ENCODE data around the gene GPR18. TPM values are rescaled to one million over a fixed set of nuclear protein-coding genes. Genes with fewer than 3 reads are reported as not detected.

The GPR18 gene
- total RNA-seq, 2 experiments from 2014 or later: 16.2 to 16.6 TPM

DNA sequence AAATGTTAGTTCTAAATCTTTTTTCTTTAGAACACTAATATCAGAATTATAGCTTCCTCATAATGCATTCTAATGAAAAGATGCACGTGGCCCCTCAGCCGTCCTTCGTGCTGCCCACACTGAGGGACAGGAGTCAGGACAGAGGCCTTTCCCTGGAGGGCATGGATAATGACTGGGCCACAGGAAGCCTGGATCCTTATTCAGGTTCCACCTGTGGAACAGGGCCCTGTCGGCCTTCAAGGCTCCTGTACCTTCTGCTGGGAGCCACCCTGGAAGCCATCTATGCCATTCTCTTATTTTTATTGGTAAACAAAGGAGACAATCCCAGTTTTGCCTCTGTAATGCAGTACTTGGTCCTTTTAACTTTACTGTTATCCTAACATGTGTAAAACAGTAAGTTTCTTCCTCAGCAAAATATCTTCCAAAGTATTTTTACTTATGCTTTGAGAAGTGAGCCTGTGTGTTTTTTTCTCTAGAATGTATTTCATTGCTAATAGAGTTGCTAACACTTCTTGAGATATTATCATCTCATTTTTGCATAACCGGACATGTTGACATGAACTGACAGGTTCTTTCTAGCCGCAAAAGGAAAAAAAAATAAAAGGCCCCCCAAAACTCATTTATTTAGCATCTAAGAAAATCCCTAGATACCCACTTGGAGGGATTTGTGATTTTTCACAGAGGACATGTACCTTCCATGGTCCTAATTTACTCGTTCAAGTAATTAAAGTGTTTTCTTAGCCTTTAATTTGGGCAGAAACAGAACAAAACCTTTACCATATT lies 43.1 kb upstream of the GPR18 start:
- peaks cover 80% of the 10 kb centered on the region for H3K4me1 Mint-ChIP-seq (ENCODE audit: low read depth)
- H3K9me3 Mint-ChIP-seq (ENCODE audit: insufficient read depth): no peaks in the 10 kb centered on the region
- ATAC-seq (no peak), DNase-seq (no peak)
- H3K36me3 Mint-ChIP-seq (ENCODE audit: low read depth): peaks cover 40% of the 10 kb centered on the region
- no peak overlapping the region for H3K27ac Mint-ChIP-seq
- POLR2A ChIA-PET: no interaction called here
- H3K4me3 Mint-ChIP-seq: peak overlapping the region; percentile 3
- H3K27me3 Mint-ChIP-seq (ENCODE audit: low read depth): no peaks in the 10 kb centered on the region
- CTCF ChIA-PET: interaction anchor here (1.2 to 1.9 kb wide), 3 partner anchors 26 to 51 kb away, joined by 3 to 10 read pairs (median 4); no protein-coding TSS in a partner anchor

DNA sequence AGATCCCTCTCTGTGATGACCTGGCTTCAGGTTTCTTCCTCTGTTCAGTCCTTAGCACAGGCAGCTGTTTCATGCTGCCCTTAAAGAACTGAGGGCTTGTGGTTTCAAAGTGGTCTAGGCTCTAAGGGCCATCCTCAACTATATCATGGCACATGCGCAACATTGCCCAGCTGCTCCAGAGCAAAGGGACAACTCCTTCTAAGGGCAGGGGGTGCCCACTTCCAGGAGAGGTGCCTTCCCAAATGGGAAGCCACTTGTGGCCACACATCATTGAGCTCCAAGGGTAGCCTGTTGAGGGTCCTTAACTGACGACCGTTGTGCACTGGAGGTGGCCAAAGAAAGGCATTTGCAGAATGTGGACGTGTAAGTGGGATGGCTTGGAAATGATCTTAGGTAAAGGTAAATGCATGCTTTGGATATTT lies 41.8 kb upstream of the GPR18 start:
- CTCF ChIA-PET: interaction anchor here (0.8 to 4.4 kb wide), 5 partner anchors 11 to 38 kb away, joined by 3 to 17 read pairs (median 3); no protein-coding TSS in a partner anchor
- no peak for DNase-seq
- peaks cover 82% of the 10 kb centered on the region for H3K4me1 Mint-ChIP-seq (ENCODE audit: low read depth)
- no peaks in the 10 kb centered on the region for H3K9me3 Mint-ChIP-seq (ENCODE audit: insufficient read depth)
- POLR2A ChIA-PET: interaction anchor here (1.4 kb wide), 1 partner anchor 23 kb away, joined by 4 read pairs; no protein-coding TSS in a partner anchor
- ATAC-seq: no peak
- H3K27ac Mint-ChIP-seq: no peak overlapping the region
- no peak overlapping the region for H3K4me3 Mint-ChIP-seq
- peaks cover 45% of the 10 kb centered on the region for H3K36me3 Mint-ChIP-seq (ENCODE audit: low read depth)
- no peaks in the 10 kb centered on the region for H3K27me3 Mint-ChIP-seq (ENCODE audit: low read depth)

GRCh38 chr13:99299256-99299919 lies 41.2 kb upstream of the GPR18 start:
- no peak overlapping the region for H3K27ac Mint-ChIP-seq
- ChIA-PET CTCF (interaction anchor here (0.8 to 4.4 kb wide), 6 partner anchors 10 to 137 kb away, joined by 3 to 17 read pairs (median 4); no protein-coding TSS in a partner anchor), POLR2A (interaction anchor here (0.9 to 1.4 kb wide), 2 partner anchors 23 to 53 kb away, joined by 4 read pairs; no protein-coding TSS in a partner anchor)
- peaks cover 79% of the 10 kb centered on the region for H3K4me1 Mint-ChIP-seq (ENCODE audit: low read depth)
- H3K4me3 Mint-ChIP-seq: no peak overlapping the region
- ATAC-seq (no peak), DNase-seq (no peak)
- no peaks in the 10 kb centered on the region for H3K27me3 Mint-ChIP-seq (ENCODE audit: low read depth)
- H3K9me3 Mint-ChIP-seq (ENCODE audit: insufficient read depth): no peaks in the 10 kb centered on the region
- H3K36me3 Mint-ChIP-seq (ENCODE audit: low read depth): peaks cover 46% of the 10 kb centered on the region

GRCh38 chr13:99298056-99298455 lies 39.9 kb upstream of the GPR18 start:
- Mint-ChIP-seq H3K27ac (peak overlapping the region; percentile 20), H3K4me1 (ENCODE audit: low read depth) (peaks cover 74% of the 10 kb centered on the region), H3K9me3 (ENCODE audit: insufficient read depth) (no peaks in the 10 kb centered on the region), H3K4me3 (no peak overlapping the region), H3K36me3 (ENCODE audit: low read depth) (peaks cover 47% of the 10 kb centered on the region), H3K27me3 (ENCODE audit: low read depth) (no peaks in the 10 kb centered on the region)
- DNase-seq (no peak), ATAC-seq (no peak)
- ChIA-PET CTCF (interaction anchor here (1.1 to 4.4 kb wide), 13 partner anchors 9 to 359 kb away, joined by 3 to 17 read pairs (median 5); partner anchors contain the start of gene GPR183), POLR2A (interaction anchor here (0.9 to 2.0 kb wide), 2 partner anchors 9 to 83 kb away, joined by 4 to 5 read pairs; no protein-coding TSS in a partner anchor)

DNA sequence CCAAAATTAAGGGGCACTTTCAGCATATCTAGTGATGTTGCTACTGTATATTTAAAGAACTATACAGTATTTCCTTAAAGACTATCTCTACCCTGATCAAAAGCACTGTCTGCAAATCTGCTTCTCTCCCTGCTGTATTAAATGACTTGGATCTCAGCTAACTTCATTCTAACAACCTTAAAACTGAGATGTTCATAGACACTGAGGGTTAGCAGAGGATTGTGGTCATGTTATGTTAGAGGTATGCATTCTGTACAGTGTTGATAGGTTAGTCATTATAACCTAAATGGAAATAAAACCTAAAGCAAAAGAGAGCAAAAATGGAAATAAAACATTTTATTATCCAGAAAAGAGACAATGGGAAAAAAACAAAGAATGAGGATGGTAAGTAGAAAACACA lies 39.2 kb upstream of the GPR18 start:
- ChIA-PET CTCF (interaction anchor here (0.7 to 4.4 kb wide), 19 partner anchors 8 to 359 kb away, joined by 3 to 17 read pairs (median 5); partner anchors contain the start of gene GPR183), POLR2A (interaction anchor here (2.0 kb wide), 1 partner anchor 9 kb away, joined by 4 read pairs; no protein-coding TSS in a partner anchor)
- H3K4me3 Mint-ChIP-seq: peak overlapping the region; percentile 77
- peaks cover 71% of the 10 kb centered on the region for H3K4me1 Mint-ChIP-seq (ENCODE audit: low read depth)
- H3K27ac Mint-ChIP-seq: peak overlapping the region; percentile 48
- ATAC-seq: peak; percentile 50
- H3K27me3 Mint-ChIP-seq (ENCODE audit: low read depth): no peaks in the 10 kb centered on the region
- no peaks in the 10 kb centered on the region for H3K9me3 Mint-ChIP-seq (ENCODE audit: insufficient read depth)
- H3K36me3 Mint-ChIP-seq (ENCODE audit: low read depth): peaks cover 51% of the 10 kb centered on the region
- no peak for DNase-seq

GRCh38 chr13:99296398-99296797 lies 38.2 kb upstream of the GPR18 start:
- ChIA-PET CTCF (interaction anchor here (0.7 to 4.4 kb wide), 12 partner anchors 8 to 360 kb away, joined by 3 to 17 read pairs (median 4); no protein-coding TSS in a partner anchor), POLR2A (interaction anchor here (0.6 to 2.0 kb wide), 3 partner anchors 8 to 138 kb away, joined by 3 to 4 read pairs (median 3); no protein-coding TSS in a partner anchor)
- ATAC-seq: peak; percentile 73
- peak overlapping the region; percentile 97 for H3K27ac Mint-ChIP-seq
- DNase-seq: no peak
- H3K27me3 Mint-ChIP-seq (ENCODE audit: low read depth): no peaks in the 10 kb centered on the region
- H3K9me3 Mint-ChIP-seq (ENCODE audit: insufficient read depth): no peaks in the 10 kb centered on the region
- peak overlapping the region; percentile 77 for H3K4me3 Mint-ChIP-seq
- H3K4me1 Mint-ChIP-seq (ENCODE audit: low read depth): peaks cover 65% of the 10 kb centered on the region
- H3K36me3 Mint-ChIP-seq (ENCODE audit: low read depth): peaks cover 48% of the 10 kb centered on the region

DNA sequence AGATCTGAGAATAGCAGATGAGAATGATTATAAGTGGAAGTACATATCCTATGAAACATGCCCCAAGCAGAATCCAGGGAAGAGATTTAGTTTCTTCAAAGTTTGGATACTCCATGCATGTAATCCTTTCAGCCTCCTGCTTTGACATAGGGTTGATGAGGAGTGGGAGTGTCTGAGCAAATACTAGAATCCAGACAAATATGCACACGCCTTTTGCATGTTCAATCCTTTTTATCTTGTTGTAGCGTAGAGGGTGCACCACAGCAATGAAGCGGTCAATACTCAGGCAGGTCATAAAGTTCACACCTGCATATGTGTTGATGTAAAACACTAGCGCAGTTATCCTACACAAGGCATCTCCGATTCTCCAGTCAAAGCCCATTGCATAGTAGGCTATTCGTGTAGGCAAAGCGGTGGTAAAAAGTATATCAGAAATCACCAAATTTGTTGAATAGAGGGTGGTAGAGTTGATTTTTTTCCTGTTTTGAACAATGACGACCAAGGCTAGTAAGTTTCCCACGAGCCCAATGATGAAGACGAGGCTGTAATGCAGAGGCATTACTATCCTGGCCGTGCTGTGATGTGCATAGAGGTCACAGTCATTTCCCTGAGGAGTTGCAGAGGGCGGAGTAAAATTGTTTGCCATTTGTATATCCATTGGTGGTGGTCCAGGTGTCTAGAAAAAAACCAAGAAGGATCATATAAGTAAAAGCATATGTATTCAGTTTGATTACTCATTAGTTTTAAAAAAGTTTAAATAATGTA lies 37.5 kb upstream of the GPR18 start:
- CTCF ChIA-PET: interaction anchor here (1.4 to 4.4 kb wide), 6 partner anchors 19 to 119 kb away, joined by 4 to 17 read pairs (median 6); no protein-coding TSS in a partner anchor
- DNase-seq (no peak), ATAC-seq (no peak)
- POLR2A ChIA-PET: interaction anchor here (0.6 to 1.0 kb wide), 3 partner anchors 19 to 138 kb away, joined by 3 read pairs; no protein-coding TSS in a partner anchor
- H3K4me3 Mint-ChIP-seq: peak overlapping the region; percentile 19
- peak overlapping the region; percentile 60 for H3K27ac Mint-ChIP-seq
- peaks cover 69% of the 10 kb centered on the region for H3K4me1 Mint-ChIP-seq (ENCODE audit: low read depth)
- H3K27me3 Mint-ChIP-seq (ENCODE audit: low read depth): no peaks in the 10 kb centered on the region
- H3K36me3 Mint-ChIP-seq (ENCODE audit: low read depth): peaks cover 55% of the 10 kb centered on the region
- no peaks in the 10 kb centered on the region for H3K9me3 Mint-ChIP-seq (ENCODE audit: insufficient read depth)

DNA sequence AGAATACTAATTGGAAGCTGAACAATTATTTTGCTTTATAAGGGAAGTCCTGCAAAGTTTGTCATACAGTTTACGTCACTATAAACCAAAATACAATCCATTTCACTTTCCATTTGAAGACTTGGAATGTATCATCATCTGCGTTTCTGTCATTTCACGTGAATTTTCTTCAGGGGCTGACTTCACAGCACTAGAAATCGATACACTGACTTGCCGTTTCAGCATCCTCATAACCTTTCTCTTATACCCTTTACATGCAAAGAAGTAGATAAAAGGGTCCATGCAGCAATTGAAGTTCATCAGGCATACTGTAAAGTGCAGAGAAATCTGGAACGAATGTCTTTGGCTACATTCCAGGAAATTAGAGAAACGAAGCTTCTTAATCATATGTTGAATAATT lies 36.8 kb upstream of the GPR18 start:
- ATAC-seq (no peak), DNase-seq (no peak)
- CTCF ChIA-PET: interaction anchor here (1.1 to 1.3 kb wide), 2 partner anchors 24 to 26 kb away, joined by 4 read pairs; no protein-coding TSS in a partner anchor
- Mint-ChIP-seq H3K4me3 (no peak overlapping the region), H3K9me3 (ENCODE audit: insufficient read depth) (no peaks in the 10 kb centered on the region), H3K4me1 (ENCODE audit: low read depth) (peaks cover 69% of the 10 kb centered on the region), H3K27me3 (ENCODE audit: low read depth) (no peaks in the 10 kb centered on the region), H3K27ac (no peak overlapping the region), H3K36me3 (ENCODE audit: low read depth) (peaks cover 56% of the 10 kb centered on the region)
- POLR2A ChIA-PET: interaction anchor here (1.0 kb wide), 1 partner anchor 62 kb away, joined by 3 read pairs; no protein-coding TSS in a partner anchor

GRCh38 chr13:99294198-99294597 lies 36.0 kb upstream of the GPR18 start:
- DNase-seq (no peak), ATAC-seq (no peak)
- no peak overlapping the region for H3K4me3 Mint-ChIP-seq
- no peaks in the 10 kb centered on the region for H3K27me3 Mint-ChIP-seq (ENCODE audit: low read depth)
- H3K36me3 Mint-ChIP-seq (ENCODE audit: low read depth): peaks cover 61% of the 10 kb centered on the region
- POLR2A ChIA-PET: no interaction called here
- peaks cover 71% of the 10 kb centered on the region for H3K4me1 Mint-ChIP-seq (ENCODE audit: low read depth)
- H3K9me3 Mint-ChIP-seq (ENCODE audit: insufficient read depth): no peaks in the 10 kb centered on the region
- H3K27ac Mint-ChIP-seq: no peak overlapping the region
- CTCF ChIA-PET: interaction anchor here (1.1 to 1.3 kb wide), 3 partner anchors 9 to 25 kb away, joined by 4 to 6 read pairs (median 4); no protein-coding TSS in a partner anchor

DNA sequence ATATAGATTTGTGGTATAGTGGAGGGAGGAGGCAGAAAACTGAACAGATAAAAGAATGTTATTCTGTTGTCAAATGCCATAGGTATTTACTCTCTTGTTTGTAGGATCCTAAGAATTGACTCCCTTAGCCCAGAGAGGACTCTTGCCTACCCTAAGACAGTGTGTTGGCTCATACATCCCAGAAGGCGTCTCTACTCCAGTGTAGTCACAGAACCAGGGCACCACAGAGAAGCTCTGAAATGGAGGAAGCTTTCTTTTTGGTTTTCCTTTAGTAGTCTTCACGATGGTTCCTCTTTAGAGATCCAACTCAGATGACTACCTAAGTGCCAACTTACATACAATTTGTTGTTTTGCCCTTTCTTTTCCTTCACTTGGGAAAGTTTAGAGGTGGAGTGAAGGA lies 35.0 kb upstream of the GPR18 start:
- peaks cover 65% of the 10 kb centered on the region for H3K36me3 Mint-ChIP-seq (ENCODE audit: low read depth)
- POLR2A ChIA-PET: interaction anchor here (1.0 kb wide), 1 partner anchor 92 kb away, joined by 3 read pairs; the partner anchor contains the start of gene UBAC2
- no peak overlapping the region for H3K27ac Mint-ChIP-seq
- H3K27me3 Mint-ChIP-seq (ENCODE audit: low read depth): no peaks in the 10 kb centered on the region
- no peaks in the 10 kb centered on the region for H3K9me3 Mint-ChIP-seq (ENCODE audit: insufficient read depth)
- peaks cover 73% of the 10 kb centered on the region for H3K4me1 Mint-ChIP-seq (ENCODE audit: low read depth)
- CTCF ChIA-PET: interaction anchor here (1.4 to 2.5 kb wide), 2 partner anchors 24 to 27 kb away, joined by 3 to 9 read pairs; no protein-coding TSS in a partner anchor
- ATAC-seq: no peak
- H3K4me3 Mint-ChIP-seq: no peak overlapping the region
- DNase-seq: no peak
